ENCODE measurements around the gene PDGFD.

The PDGFD gene

GRCh38 chr11:103872748-103873147 is 291.2 kb downstream of the PDGFD start:
- no peak for DNase-seq

- no peak for DNase-seq
Observed at GRCh38 chr11:103871923-103872551, 291.9 kb downstream of the PDGFD start.

- no peak for DNase-seq
Observed at GRCh38 chr11:103870821-103871309, 293.1 kb downstream of the PDGFD start.

- no peak for DNase-seq
Observed at GRCh38 chr11:103867481-103867880, 296.5 kb downstream of the PDGFD start.

- no peak for DNase-seq
Observed at GRCh38 chr11:103863497-103863896, 300.4 kb downstream of the PDGFD start.

GRCh38 chr11:103862802-103863174 is 301.2 kb downstream of the PDGFD start:
- DNase-seq = no peak

GRCh38 chr11:103862094-103862801 is 301.7 kb downstream of the PDGFD start:
- DNase-seq = no peak
